K562 (cell line): ENCODE results near the gene OMA1. TPM values are rescaled to one million over a fixed set of nuclear protein-coding genes. Genes with fewer than 3 reads are reported as not detected.

Experiments
- ATAC-seq: fragments of 200-7000 bp; cut with Tn5 transposase; 3 replicates; pipeline ENCODE4 v1.9.1; 2020; ENCODE audit warnings: moderate library complexity
- BruUV-seq: library from RNA; stranded (reverse); fragments of 400-500 nt; replicated peaks from 2 replicates; lab custom pipeline; 2021; lab: Mats Ljungman, UMichigan
- CTCF ChIA-PET: fragments of 300-600 bp; formaldehyde crosslinking; extraction: SDS; loops from one replicate; lab custom pipeline; 2021; ENCODE audit warnings: low intra/inter-chr PET ratio; lab: Yijun Ruan, JAX
- POLR2A ChIA-PET: fragments of 300-600, 350-650 bp; sonication (Branson Sonifier 250); formaldehyde crosslinking; extraction: SDS; loops from one replicate; lab custom pipeline; 2021; ENCODE audit warnings: antibody characterized with exemption, inconsistent platforms; lab: Yijun Ruan, JAX
- DNase-seq, 4 experiments: peaks; one replicate each; pipeline versions ENCODE4 v3.0.0 to v3.0.0-alpha.2; 2011 to 2018; ENCODE audit warnings: low spot score in 3 of 4, mixed read lengths in 3 of 4; ENCODE audit errors: extremely low read depth in 1 of 4
- FAIRE-seq: peaks from 2 replicates; lab custom pipeline; 2011; peaks lifted over from hg19 to GRCh38; lab: Jason Lieb, UNC
- H2AFZ ChIP-seq: 2 replicates; pipeline ENCODE4 v1.6.0; 2011; ENCODE audit warnings: low read depth, low read length, control low read depth, inconsistent platforms
- H3K27ac ChIP-seq: fragments of 200-600 bp; 3 replicates; pipeline ENCODE4 v1.8.0; 2011; ENCODE audit warnings: low read depth, mild to moderate bottlenecking, control low read depth, inconsistent platforms, low read length, moderate library complexity, mixed read lengths; ENCODE audit errors: extremely low read depth
- H3K27me3 ChIP-seq, 2 experiments: fragments of 300-600 bp in 1 of 2; 2 replicates in 1 of 2; 3 replicates in 1 of 2; pipeline versions ENCODE4 v1.6.0 to v1.8.0; 2011; ENCODE audit warnings: inconsistent platforms in 2 of 2, low read length in 2 of 2, mild to moderate bottlenecking in 1 of 2, mixed read lengths in 1 of 2, moderate library complexity in 1 of 2; ENCODE audit not compliant: control insufficient read depth in 2 of 2, insufficient read depth in 2 of 2
- H3K36me3 ChIP-seq: fragments of 300-600 bp; 3 replicates; pipeline ENCODE4 v1.8.0; 2011; ENCODE audit warnings: mild to moderate bottlenecking, low read length, inconsistent platforms; ENCODE audit not compliant: control insufficient read depth, insufficient read depth
- H3K4me1 ChIP-seq, 2 experiments: fragments of 200-600 bp in 1 of 2; replicated peaks in 1 of 2; 2 replicates in 1 of 2; 3 replicates in 1 of 2; pipeline versions ENCODE4 v1.5.1 to v1.8.0; 2011; ENCODE audit warnings: inconsistent platforms in 2 of 2, low read length in 2 of 2, mild to moderate bottlenecking in 1 of 2, mixed read lengths in 1 of 2, moderate library complexity in 1 of 2; ENCODE audit not compliant: control insufficient read depth in 2 of 2, insufficient read depth in 2 of 2
- H3K4me2 ChIP-seq: 2 replicates; pipeline ENCODE4 v1.6.1; 2011; ENCODE audit warnings: low read length, control low read depth, inconsistent platforms, mixed read lengths; ENCODE audit not compliant: insufficient read depth
- H3K4me3 ChIP-seq: fragments of 200-600 bp; sonication (generic), shearing (Covaris generic); 2 replicates; pipeline ENCODE4 v1.5.1; 2016; ENCODE audit warnings: control low read depth, inconsistent platforms
- H3K79me2 ChIP-seq: fragments of 200-600 bp; 3 replicates; pipeline ENCODE4 v1.8.0; 2011; ENCODE audit warnings: low read length, inconsistent platforms; ENCODE audit not compliant: control insufficient read depth, insufficient read depth
- H3K9ac ChIP-seq, 2 experiments: 2 replicates each; pipeline versions ENCODE4 v1.6.0 to v1.6.1; 2011; ENCODE audit warnings: low read depth in 2 of 2, low read length in 2 of 2, control low read depth in 1 of 2, inconsistent platforms in 1 of 2, mild to moderate bottlenecking in 1 of 2, mixed read lengths in 1 of 2; ENCODE audit not compliant: insufficient read depth in 1 of 2
- H3K9me1 ChIP-seq: one replicate; pipeline ENCODE4 v1.6.0; 2011; ENCODE audit warnings: inconsistent platforms, mild to moderate bottlenecking, low read length, moderate library complexity; ENCODE audit not compliant: control insufficient read depth, insufficient read depth
- H3K9me3 ChIP-seq: replicated peaks from 2 replicates; pipeline ENCODE4 v1.5.1; 2011; ENCODE audit warnings: low read depth, low read length, inconsistent platforms; ENCODE audit not compliant: control insufficient read depth, insufficient read depth
- H4K20me1 ChIP-seq: replicated peaks from 2 replicates; pipeline ENCODE4 v1.6.1; 2011; ENCODE audit warnings: low read length, inconsistent platforms, mixed read lengths; ENCODE audit not compliant: control insufficient read depth, insufficient read depth
- CHD4 ChIP-seq: fragments of 200-600 bp; sonication (generic); IDR thresholded peaks from 3 replicates; pipeline ENCODE4 v1.6.1; 2012; ENCODE audit warnings: low read depth, mild to moderate bottlenecking, mixed read lengths, low read length, inconsistent platforms; ENCODE audit not compliant: insufficient read depth, insufficient replicate concordance, poor library complexity, severe bottlenecking
- CTBP1 ChIP-seq: fragments of 450-650 bp; IDR thresholded peaks from 2 replicates; pipeline ENCODE4 v1.6.1; 2016; ENCODE audit warnings: borderline replicate concordance
- EGR1 ChIP-seq: fragments of 450-650 bp; conservative IDR thresholded peaks from 2 replicates; pipeline ENCODE4 v1.6.1; 2017; ENCODE audit warnings: mild to moderate bottlenecking
- KDM4B ChIP-seq, 2 experiments: fragments of 450-650 bp in 1 of 2; sonication (generic) in 1 of 2; IDR thresholded peaks; 2 replicates each; pipeline ENCODE4 v1.6.1; 2016 to 2017; ENCODE audit warnings: borderline replicate concordance in 2 of 2, antibody characterized with exemption in 1 of 2, low read depth in 1 of 2, mild to moderate bottlenecking in 1 of 2
- MEF2A ChIP-seq: IDR thresholded peaks from 2 replicates; pipeline ENCODE4 v1.6.1; 2011; ENCODE audit warnings: low read depth, mild to moderate bottlenecking, low read length, moderate library complexity; ENCODE audit not compliant: control insufficient read depth
- NEUROD1 ChIP-seq: fragments of 150-350 bp; IDR thresholded peaks from 2 replicates; pipeline ENCODE4 v1.6.1; 2014; ENCODE audit warnings: borderline replicate concordance, low read length, low read depth; ENCODE audit not compliant: partially characterized antibody
- PHB ChIP-seq: fragments of 250-450 bp; sonication (Bioruptor Pico); IDR thresholded peaks from 2 replicates; pipeline ENCODE4 v1.5.0; 2021
- RBM39 ChIP-seq: fragments of 200-400 bp; formaldehyde crosslinking; optimal IDR thresholded peaks from 2 replicates; pipeline ENCODE3; 2018; ENCODE audit warnings: low read depth, low read length
- ZNF592 ChIP-seq: fragments of 450-650 bp; IDR thresholded peaks from 2 replicates; pipeline ENCODE4 v1.6.1; 2017; ENCODE audit warnings: antibody characterized with exemption, mild to moderate bottlenecking
- WGBS: fragments of 100-300 bp; shearing (Covaris generic); methylation state at CpG from one replicate; pipeline ENCODE4 v1.1.6; 2016; ENCODE audit warnings: low coverage, mixed read lengths; ENCODE audit not compliant: insufficient coverage; ENCODE audit errors: missing lambda C conversion rate; 5-methylcytosine and 5-hydroxymethylcytosine counted together
- in situ Hi-C: fragments of 300-500 bp; cut with MboI; formaldehyde crosslinking; loops from 4 replicates; pipeline ENCODE4 v1.15.0; 2018; ENCODE audit warnings: inconsistent platforms, mixed read lengths
- intact Hi-C: fragments of 100-400 bp; cut with micrococcal nuclease; formaldehyde crosslinking; loops from 2 replicates; pipeline ENCODE4 v1.14.2; 2022
- polyA plus RNA-seq, 8 experiments: library from polyadenylated mRNA; depleted of rRNA in 4 of 8; stranded (reverse) in 5 of 8; unstranded in 3 of 8; fragments of >200 nt; fragmentation: Nextera tagmentation in 2 of 8; fragmentation: Illumina TruSeq in 1 of 8; extraction: Ambion mirVana in 2 of 8; extraction: Trizol in 1 of 8; gene quantifications; 2 replicates each; pipeline versions ENCODE4 v1.2.1 to v1.2.3, GENCODE V29; 2011 to 2014; ENCODE audit warnings: inconsistent platforms in 1 of 8, missing spikeins in 1 of 8
- total RNA-seq, 7 experiments: library from RNA; depleted of rRNA in 6 of 7; stranded (reverse); fragments of >200 nt in 6 of 7; fragmentation: Illumina TruSeq in 2 of 7; extraction: Trizol in 2 of 7; gene quantifications; 2 replicates each; pipeline versions ENCODE4 v1.2.1 to v1.2.3, GENCODE V29; 2011 to 2021; ENCODE audit warnings: low replicate concordance in 1 of 7
- TF ChIP-seq, protein P1 (sequence below): fragments of 450-650 bp; IDR thresholded peaks from 2 replicates; pipeline ENCODE4 v1.6.1; 2016; ENCODE audit warnings: low read depth

The OMA1 gene
- total and polyA plus RNA-seq, 9 of the 15 experiments (the other 6 are each of a cell fraction or from before 2014, with no cell fraction given), result 16.6 to 51.5 (median 33.5) TPM

- no TSS peak for BruUV-seq
- Histone ChIP-seq H3K27me3 (no peaks in the 10 kb centered on the region), H3K79me2 (no peaks in the 10 kb centered on the region), H4K20me1 (no peaks in the 10 kb centered on the region), H3K4me2 (no peak overlapping the region), H3K9me3 (no peaks in the 10 kb centered on the region), H3K9ac (no peak overlapping the region), H2AFZ (no peak overlapping the region), H3K36me3 (0 out of 3 replicates have a peak, but pooled peaks cover 3% of the 10 kb centered on the region), H3K27ac (no peak overlapping the region), H3K4me3 (no peak overlapping the region), H3K4me1 (no peaks in the 10 kb centered on the region), H3K9me1 (no peaks in the 10 kb centered on the region)
- FAIRE-seq (no peak), DNase-seq (no peak), ATAC-seq (no peak)
- 47% methylated on average over 1 of the region's 1 CpG for WGBS
- ChIA-PET POLR2A (no interaction called here), CTCF (no interaction called here)
- in situ Hi-C loops (loop anchor here (25.0 kb wide), 1 partner anchor 1262 kb away; no protein-coding TSS in a partner anchor), intact Hi-C loops (no loop called here)
- TF ChIP-seq CTBP1 (no peak), ZNF592 (no peak), MEF2A (no peak), PHB (no peak), CHD4 (no peak), KDM4B (IDR thresholded peaks at IDR 0.05; ENCODE audit: borderline replicate concordance in 2 of 2, low read depth in 1 of 2) (no peak), NEUROD1 (no peak), EGR1 (no peak), RBM39 (no peak)
- TF ChIP-seq, protein P1, sequence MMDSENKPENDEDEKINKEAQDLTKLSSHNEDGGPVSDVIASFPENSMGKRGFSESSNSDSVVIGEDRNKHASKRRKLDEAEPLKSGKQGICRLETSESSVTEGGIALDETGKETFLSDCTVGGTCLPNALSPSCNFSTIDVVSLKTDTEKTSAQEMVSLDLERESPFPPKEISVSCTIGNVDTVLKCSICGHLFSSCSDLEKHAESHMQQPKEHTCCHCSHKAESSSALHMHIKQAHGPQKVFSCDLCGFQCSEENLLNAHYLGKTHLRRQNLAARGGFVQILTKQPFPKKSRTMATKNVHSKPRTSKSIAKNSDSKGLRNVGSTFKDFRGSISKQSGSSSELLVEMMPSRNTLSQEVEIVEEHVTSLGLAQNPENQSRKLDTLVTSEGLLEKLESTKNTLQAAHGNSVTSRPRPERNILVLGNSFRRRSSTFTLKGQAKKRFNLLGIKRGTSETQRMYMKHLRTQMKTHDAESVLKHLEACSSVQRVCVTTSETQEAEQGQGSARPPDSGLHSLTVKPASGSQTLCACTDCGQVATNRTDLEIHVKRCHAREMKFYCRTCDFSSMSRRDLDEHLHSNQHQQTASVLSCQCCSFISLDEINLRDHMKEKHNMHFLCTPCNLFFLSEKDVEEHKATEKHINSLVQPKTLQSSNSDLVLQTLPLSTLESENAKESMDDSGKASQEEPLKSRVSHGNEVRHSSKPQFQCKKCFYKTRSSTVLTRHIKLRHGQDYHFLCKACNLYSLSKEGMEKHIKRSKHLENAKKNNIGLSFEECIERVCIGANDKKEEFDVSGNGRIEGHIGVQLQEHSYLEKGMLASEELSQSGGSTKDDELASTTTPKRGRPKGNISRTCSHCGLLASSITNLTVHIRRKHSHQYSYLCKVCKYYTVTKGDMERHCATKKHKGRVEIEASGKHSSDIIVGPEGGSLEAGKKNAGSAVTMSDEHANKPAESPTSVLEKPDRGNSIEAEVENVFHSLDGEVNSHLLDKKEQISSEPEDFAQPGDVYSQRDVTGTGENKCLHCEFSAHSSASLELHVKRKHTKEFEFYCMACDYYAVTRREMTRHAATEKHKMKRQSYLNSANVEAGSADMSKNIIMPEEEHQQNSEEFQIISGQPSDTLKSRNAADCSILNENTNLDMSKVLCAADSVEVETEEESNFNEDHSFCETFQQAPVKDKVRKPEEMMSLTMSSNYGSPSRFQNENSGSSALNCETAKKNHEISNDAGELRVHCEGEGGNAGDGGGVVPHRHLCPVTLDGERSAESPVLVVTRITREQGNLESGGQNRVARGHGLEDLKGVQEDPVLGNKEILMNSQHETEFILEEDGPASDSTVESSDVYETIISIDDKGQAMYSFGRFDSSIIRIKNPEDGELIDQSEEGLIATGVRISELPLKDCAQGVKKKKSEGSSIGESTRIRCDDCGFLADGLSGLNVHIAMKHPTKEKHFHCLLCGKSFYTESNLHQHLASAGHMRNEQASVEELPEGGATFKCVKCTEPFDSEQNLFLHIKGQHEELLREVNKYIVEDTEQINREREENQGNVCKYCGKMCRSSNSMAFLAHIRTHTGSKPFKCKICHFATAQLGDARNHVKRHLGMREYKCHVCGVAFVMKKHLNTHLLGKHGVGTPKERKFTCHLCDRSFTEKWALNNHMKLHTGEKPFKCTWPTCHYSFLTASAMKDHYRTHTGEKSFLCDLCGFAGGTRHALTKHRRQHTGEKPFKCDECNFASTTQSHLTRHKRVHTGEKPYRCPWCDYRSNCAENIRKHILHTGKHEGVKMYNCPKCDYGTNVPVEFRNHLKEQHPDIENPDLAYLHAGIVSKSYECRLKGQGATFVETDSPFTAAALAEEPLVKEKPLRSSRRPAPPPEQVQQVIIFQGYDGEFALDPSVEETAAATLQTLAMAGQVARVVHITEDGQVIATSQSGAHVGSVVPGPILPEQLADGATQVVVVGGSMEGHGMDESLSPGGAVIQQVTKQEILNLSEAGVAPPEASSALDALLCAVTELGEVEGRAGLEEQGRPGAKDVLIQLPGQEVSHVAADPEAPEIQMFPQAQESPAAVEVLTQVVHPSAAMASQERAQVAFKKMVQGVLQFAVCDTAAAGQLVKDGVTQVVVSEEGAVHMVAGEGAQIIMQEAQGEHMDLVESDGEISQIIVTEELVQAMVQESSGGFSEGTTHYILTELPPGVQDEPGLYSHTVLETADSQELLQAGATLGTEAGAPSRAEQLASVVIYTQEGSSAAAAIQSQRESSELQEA, result no peak
Measured at GRCh38 chr1:58500043-58500442, 46.5 kb downstream of the OMA1 start.
